GM19397 (cell line): ENCODE data around the gene TPSB2.
"Not testable (repeated sequence)": the region's sequence is repeated elsewhere in the genome, so short reads cannot be mapped to it uniquely, and the experiment has no call there.

Experiments
- ATAC-seq: cut with Tn5 transposase; IDR thresholded peaks from one replicate; pipeline ENCODE4 v1.9.1; 2021; ENCODE audit warnings: mild to moderate bottlenecking, moderate library complexity; ENCODE audit not compliant: unreplicated experiment

The TPSB2 gene

GRCh38 chr16:1230084-1230470, at the start of gene TPSB2:
TPSB2 (minus strand) TSS chr16:1230184; CDS start chr16:1229951, 233 bp downstream.
- ATAC-seq = not testable (repeated sequence)

GRCh38 chr16:1279081-1279944, 49.3 kb upstream of the TPSB2 start:
- no peak for ATAC-seq

DNA sequence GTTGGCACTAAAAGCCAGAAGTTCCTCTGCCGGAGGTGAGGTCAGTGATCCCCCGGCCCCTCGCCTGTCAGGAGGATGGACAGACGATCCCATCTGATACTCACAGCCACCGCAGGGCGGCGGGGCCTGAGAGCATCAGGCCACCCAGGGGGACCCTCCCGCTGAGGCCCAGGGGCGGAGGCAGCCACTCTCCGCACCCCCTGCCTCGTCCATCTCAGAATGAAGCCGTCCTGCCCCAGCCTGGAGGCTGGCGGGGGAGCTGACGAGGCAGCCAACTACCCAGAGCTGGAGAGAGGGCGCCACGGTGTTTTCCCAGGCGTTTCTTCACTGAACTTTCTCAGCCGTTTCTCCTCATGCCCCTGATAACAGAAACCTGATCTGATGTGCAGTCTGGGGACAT, 48.5 kb upstream of the TPSB2 start:
- no peak for ATAC-seq

- ATAC-seq = no peak
Measured at GRCh38 chr16:1277617-1278282, 47.8 kb upstream of the TPSB2 start.

- no peak for ATAC-seq
Measured at GRCh38 chr16:1277151-1277598, 47.2 kb upstream of the TPSB2 start.

DNA sequence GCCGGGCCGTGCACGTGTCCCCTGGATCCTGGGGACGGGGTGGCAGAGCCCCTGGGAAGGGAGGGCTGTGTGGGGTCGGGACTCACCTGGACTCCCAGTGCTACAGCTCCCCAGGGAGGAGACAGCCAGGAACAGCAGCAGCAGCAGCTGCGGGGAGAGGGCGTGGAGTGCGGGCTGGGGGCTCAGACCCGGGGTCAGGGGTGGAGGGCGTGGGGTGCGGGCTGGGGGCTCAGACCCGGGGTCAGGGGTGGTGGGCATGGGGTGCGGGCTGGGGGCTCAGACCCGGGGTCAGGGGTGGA, 46.5 kb upstream of the TPSB2 start:
- ATAC-seq = no peak

DNA sequence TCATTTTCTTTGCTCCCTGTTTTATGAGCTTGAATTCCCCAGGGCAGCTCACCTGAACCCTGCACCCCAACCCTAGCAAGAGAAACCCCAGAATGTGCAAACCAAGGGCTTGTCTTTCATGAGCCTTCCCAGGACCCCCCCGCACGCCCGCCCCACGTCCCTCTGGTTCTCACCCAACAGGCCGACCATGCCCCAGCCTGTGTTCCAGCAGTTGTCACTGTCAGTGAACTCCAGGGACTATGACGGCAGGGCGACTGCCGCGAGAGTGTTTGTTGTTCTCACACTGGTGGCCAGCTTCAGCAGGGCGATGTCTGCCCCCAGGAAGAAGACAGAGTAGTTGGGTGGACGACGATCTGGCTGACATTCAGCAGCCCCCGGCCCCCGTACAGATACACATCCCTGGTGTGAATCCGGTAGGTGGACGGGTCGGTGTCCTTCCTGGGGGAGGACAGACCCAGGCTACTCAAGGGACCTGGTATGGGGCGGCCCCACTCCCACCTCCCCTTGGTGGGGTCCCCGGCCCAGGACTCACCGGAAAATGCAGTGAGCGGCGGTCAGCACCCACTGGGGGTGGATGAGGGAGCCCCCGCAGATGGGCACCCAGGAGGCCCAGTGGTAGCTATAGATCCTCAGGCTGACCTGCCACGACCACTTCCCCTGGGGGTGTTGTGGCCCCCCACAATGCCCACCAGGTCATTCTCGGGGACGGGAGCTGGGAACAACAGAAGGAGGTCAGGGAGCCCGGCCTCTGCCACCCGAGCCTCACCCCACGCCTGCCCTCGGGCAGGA, 46.0 kb upstream of the TPSB2 start:
- ATAC-seq = no peak

DNA sequence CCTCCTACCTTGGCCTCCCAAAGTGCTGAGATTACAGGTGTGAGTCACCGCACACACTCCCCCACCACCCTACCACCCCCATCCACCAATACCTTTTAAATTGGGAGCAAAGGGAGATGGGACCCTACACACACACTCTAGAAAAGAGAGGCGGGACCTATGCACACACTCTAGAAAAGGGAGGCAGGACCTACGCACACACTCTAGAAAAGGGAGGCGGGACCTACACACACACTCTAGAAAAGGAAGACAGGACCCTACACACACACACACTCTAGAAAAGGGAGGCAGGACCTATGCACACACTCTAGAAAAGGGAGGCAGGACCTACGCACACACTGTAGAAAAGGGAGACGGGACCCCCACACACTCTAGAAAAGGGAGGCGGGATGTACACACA, 44.8 kb upstream of the TPSB2 start:
- no peak for ATAC-seq

GRCh38 chr16:1273816-1274215, 43.8 kb upstream of the TPSB2 start:
- ATAC-seq = no peak

DNA sequence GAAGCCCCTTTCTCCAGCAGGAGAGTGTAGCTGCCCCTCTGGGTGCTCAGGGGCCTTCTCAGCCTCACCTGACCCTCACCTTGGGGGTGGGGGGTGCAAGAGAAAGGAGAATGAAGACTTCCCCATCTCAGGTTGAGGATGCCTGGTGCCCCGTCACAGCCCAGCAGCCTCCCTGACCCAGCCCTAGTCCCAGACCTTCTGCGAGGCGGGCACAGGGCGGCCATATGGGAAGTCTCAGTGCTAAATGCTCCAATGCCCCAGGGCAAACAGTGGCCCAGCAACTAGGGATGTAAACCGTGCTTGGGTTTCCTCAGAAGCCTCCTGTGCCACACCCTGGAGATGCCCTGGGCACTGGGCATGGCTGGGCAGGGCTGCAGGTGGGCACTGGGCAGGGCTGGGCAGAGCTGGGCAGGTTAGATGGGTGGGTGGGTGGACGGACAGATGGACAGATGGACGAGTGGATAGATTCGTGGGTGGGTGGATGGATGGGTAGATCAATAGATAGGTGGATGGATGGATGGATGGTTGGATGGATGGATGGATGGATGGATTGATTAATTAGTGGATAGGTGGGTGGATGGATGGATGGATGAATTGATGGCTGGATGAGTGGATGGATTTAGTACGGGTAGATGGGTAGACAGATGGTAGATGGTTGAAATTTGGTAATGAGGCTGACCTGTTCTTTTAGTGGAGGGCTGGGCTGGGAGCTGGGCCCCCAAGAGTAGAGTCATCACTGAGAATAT, 42.6 kb upstream of the TPSB2 start:
- ATAC-seq = no peak

- ATAC-seq = not testable (repeated sequence)
Measured at GRCh38 chr16:1271724-1272413, 41.9 kb upstream of the TPSB2 start.

GRCh38 chr16:1271380-1271723, 41.4 kb upstream of the TPSB2 start:
- no peak for ATAC-seq

DNA sequence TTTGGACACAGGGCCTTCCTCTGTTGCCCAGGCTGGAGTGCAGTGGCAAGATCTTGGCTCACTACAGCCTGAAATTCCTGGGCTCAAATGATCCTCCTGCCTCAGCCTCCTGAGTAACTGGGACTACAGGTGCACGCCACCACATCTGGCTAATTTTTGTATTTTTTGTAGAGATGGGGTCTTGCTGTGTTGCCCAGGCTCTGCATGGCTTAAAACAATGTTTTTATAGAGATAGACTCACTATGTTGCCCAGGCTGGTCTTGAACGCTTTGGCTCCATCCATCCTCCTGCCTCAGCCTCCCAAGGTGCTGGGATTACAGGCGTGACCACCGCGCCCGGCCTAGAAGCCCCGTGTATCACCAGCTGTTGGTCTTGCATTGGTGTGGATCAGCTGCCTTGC, 39.4 kb upstream of the TPSB2 start:
- not testable (repeated sequence) for ATAC-seq

GRCh38 chr16:1265826-1266225, 35.8 kb upstream of the TPSB2 start:
- no peak for ATAC-seq

GRCh38 chr16:1265090-1265630, 35.2 kb upstream of the TPSB2 start:
- no peak for ATAC-seq

GRCh38 chr16:1264345-1265089, 34.5 kb upstream of the TPSB2 start:
- ATAC-seq = no peak

DNA sequence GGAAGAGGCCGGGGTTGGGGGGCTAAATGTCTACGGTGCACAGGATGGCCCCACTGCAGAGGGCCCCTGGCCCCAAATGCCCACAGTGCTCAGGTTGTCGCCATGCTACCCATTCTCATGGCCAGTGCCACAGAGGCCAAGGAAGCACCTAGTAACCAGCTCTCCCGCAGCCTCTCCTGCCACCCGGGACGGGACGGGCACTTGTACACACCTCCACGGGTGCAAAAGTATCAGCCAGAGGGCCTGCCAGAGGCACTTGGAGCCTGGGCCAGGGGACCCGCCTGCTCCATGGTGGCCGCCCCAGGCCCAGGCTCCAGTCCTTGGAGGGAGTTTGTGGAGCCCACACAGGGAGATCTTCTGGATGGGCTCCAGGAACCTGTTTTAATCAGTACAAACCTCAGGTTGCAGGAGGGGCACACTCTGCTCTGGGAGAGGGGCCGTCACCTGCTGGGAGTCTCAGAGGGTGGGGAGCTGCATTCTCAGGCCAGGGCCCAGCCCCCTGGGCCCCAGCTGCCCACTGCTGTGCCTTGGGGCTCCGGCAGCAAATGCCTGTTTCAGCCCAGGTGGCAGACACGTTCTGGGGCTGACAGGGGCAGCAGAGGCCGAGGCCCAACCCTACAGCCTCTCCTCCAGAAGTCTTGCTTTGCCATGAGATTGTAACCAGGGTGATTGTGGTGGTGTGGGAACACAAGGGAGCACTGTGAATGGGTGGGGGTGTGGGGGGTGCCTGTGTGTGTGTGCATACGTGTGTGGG, 33.8 kb upstream of the TPSB2 start:
- no peak for ATAC-seq

DNA sequence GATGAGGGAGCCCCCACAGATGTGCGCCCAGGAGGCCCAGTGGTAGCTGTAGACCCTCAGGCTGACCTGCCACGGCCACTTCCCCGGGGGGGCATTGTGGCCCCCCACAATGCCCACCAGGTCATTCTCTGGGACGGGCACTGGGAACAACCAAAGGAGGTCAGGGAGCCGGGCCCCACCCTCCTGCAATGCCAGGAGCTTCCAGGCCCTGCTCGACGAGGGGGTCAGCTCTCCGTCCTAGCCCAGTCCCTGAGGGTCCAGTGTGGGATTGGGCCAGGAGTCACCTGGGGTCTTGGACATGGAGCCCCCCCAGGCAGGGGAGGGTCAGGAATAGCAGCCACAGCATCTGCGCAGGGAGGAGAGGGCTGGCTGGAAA, 32.9 kb upstream of the TPSB2 start:
- ATAC-seq = no peak
